A549 (cell line): Measurements from ENCODE around the gene DUS4L. TPM values are rescaled to one million over a fixed set of nuclear protein-coding genes. Genes with fewer than 3 reads are reported as not detected.
A peak's percentile ranks its signal among the peaks of the same experiment; 100 is the strongest.

Source experiments
- ATAC-seq, 2 experiments: fragments of 200-7000 bp in 1 of 2; fragments of >200 bp in 1 of 2; cut with Nextera tagmentation in 1 of 2; cut with Tn5 transposase in 1 of 2; 3 replicates each; pipeline versions ENCODE4 v1.8.0 to v1.9.1; 2018 to 2020; ENCODE audit warnings: mild to moderate bottlenecking in 1 of 2, moderate library complexity in 1 of 2
- CTCF ChIA-PET: fragments of 300-600 bp; sonication (Branson Sonifier 250); formaldehyde crosslinking; extraction: SDS; loops from one replicate; lab custom pipeline; 2021; ENCODE audit warnings: antibody characterized with exemption, inconsistent platforms; lab: Yijun Ruan, JAX
- POLR2A ChIA-PET: fragments of 350-600 bp; formaldehyde crosslinking; extraction: SDS; loops from one replicate; lab custom pipeline; 2021; ENCODE audit warnings: antibody characterized with exemption, inconsistent platforms; lab: Yijun Ruan, JAX
- DNase-seq, 2 experiments: peaks; one replicate each; pipeline versions ENCODE4 v3.0.0 to v3.0.0-alpha.2; 2011 to 2016; ENCODE audit warnings: low read depth in 1 of 2, low spot score in 1 of 2
- FAIRE-seq: peaks from 2 replicates; lab custom pipeline; 2011; peaks lifted over from hg19 to GRCh38; lab: Jason Lieb, UNC
- H3K27ac ChIP-seq, 2 experiments: fragments of >200 bp; sonication (Bioruptor Twin); formaldehyde crosslinking; 3 replicates each; pipeline ENCODE4 v1.5.1; 2016 to 2017
- H3K4me1 ChIP-seq: fragments of >200 bp; sonication (Bioruptor Twin); formaldehyde crosslinking; 3 replicates; pipeline ENCODE4 v1.6.1; 2016
- H3K4me2 ChIP-seq: fragments of >200 bp; sonication (Bioruptor Twin); formaldehyde crosslinking; 3 replicates; pipeline ENCODE4 v1.6.1; 2016
- H3K4me3 ChIP-seq: fragments of >200 bp; sonication (Bioruptor Twin); formaldehyde crosslinking; 3 replicates; pipeline ENCODE4 v1.5.1; 2016
- H3K9me3 ChIP-seq: fragments of >200 bp; sonication (Bioruptor Twin); formaldehyde crosslinking; 3 replicates; pipeline ENCODE4 v1.6.1; 2016
- BCL3 ChIP-seq: fragments of >200 bp; sonication (Bioruptor Twin); formaldehyde crosslinking; IDR thresholded peaks from 3 replicates; pipeline ENCODE4 v1.6.1; 2016
- CEBPB ChIP-seq, 2 experiments: fragments of >200 bp in 1 of 2; sonication (Bioruptor Twin) in 1 of 2; formaldehyde crosslinking in 1 of 2; IDR thresholded peaks; 2 replicates each; pipeline ENCODE4 v1.6.1; 2012 to 2016
- CHD2 ChIP-seq: fragments of 150-350 bp; IDR thresholded peaks from 2 replicates; pipeline ENCODE4 v1.6.1; 2014; ENCODE audit warnings: low read length; ENCODE audit not compliant: partially characterized antibody
- CHD4 ChIP-seq: fragments of 200-600 bp; sonication (generic); IDR thresholded peaks from 2 replicates; pipeline ENCODE4 v1.6.1; 2016; ENCODE audit warnings: antibody characterized with exemption, mild to moderate bottlenecking, borderline replicate concordance
- EHF ChIP-seq: fragments of 250-450 bp; sonication (Bioruptor Pico); IDR thresholded peaks from 2 replicates; pipeline ENCODE4 v1.5.0; 2020; ENCODE audit warnings: mild to moderate bottlenecking
- FOXS1 ChIP-seq: fragments of 250-450 bp; sonication (Bioruptor Pico); IDR thresholded peaks from 2 replicates; pipeline ENCODE4 v1.5.0; 2020; ENCODE audit warnings: mild to moderate bottlenecking, moderate library complexity
- GATA3 ChIP-seq: IDR thresholded peaks from 2 replicates; pipeline ENCODE4 v1.6.1; 2012; ENCODE audit warnings: borderline replicate concordance
- HOXA7 ChIP-seq: fragments of 250-450 bp; sonication (Bioruptor Pico); IDR thresholded peaks from 2 replicates; pipeline ENCODE4 v1.5.0; 2020; ENCODE audit warnings: mild to moderate bottlenecking, moderate library complexity
- HOXB13 ChIP-seq: fragments of 250-450 bp; sonication (Bioruptor Pico); IDR thresholded peaks from 2 replicates; pipeline ENCODE4 v1.5.0; 2020; ENCODE audit warnings: low read depth, mild to moderate bottlenecking, moderate library complexity
- JUN ChIP-seq, 2 experiments: fragments of >200 bp; sonication (Bioruptor Twin); formaldehyde crosslinking; IDR thresholded peaks; 2 replicates in 1 of 2; 3 replicates in 1 of 2; pipeline ENCODE4 v1.6.1; 2016 to 2017
- JUNB ChIP-seq: fragments of >200 bp; sonication (Bioruptor Twin); formaldehyde crosslinking; IDR thresholded peaks from 2 replicates; pipeline ENCODE4 v1.6.1; 2016
- KDM1A ChIP-seq: fragments of 200-600 bp; sonication (generic); IDR thresholded peaks from 2 replicates; pipeline ENCODE4 v1.6.1; 2016; ENCODE audit warnings: low read depth, mild to moderate bottlenecking
- KDM5A ChIP-seq: fragments of 200-600 bp; sonication (generic); IDR thresholded peaks from 2 replicates; pipeline ENCODE4 v1.6.1; 2016; ENCODE audit warnings: antibody characterized with exemption, mild to moderate bottlenecking
- MAFK ChIP-seq: fragments of 450-650 bp; IDR thresholded peaks from 2 replicates; pipeline ENCODE4 v1.6.1; 2014; ENCODE audit not compliant: partially characterized antibody
- MYC ChIP-seq: IDR thresholded peaks from 2 replicates; pipeline ENCODE4 v1.6.1; 2012; ENCODE audit warnings: mild to moderate bottlenecking, inconsistent platforms, low read length, improper control_type of control experiment, borderline replicate concordance
- PBX3 ChIP-seq: IDR thresholded peaks from 2 replicates; pipeline ENCODE4 v1.6.1; 2012
- PHF8 ChIP-seq: fragments of 200-600 bp; sonication (generic); IDR thresholded peaks from 2 replicates; pipeline ENCODE4 v1.6.1; 2016; ENCODE audit warnings: low read depth, mild to moderate bottlenecking, antibody characterized with exemption, moderate library complexity, borderline replicate concordance
- POLR2A ChIP-seq: IDR thresholded peaks from 2 replicates; pipeline ENCODE4 v1.6.1; 2012; ENCODE audit warnings: mild to moderate bottlenecking, low read length
- POLR2AphosphoS2 ChIP-seq: conservative IDR thresholded peaks from 2 replicates; pipeline ENCODE4 v1.6.1; 2012; ENCODE audit warnings: low read length, improper control_type of control experiment, inconsistent platforms
- RAD21 ChIP-seq, 2 experiments: fragments of >200 bp in 1 of 2; sonication (Bioruptor Twin) in 1 of 2; formaldehyde crosslinking in 1 of 2; IDR thresholded peaks in 1 of 2; conservative IDR thresholded peaks in 1 of 2; 2 replicates in 1 of 2; 3 replicates in 1 of 2; pipeline ENCODE4 v1.6.1; 2012 to 2018; ENCODE audit warnings: inconsistent platforms in 1 of 2
- RCOR1 ChIP-seq: fragments of 150-350 bp; IDR thresholded peaks from 2 replicates; pipeline ENCODE4 v1.6.1; 2014; ENCODE audit warnings: antibody characterized with exemption, low read length, low read depth
- SMC3 ChIP-seq: fragments of >200 bp; sonication (Bioruptor Twin); formaldehyde crosslinking; IDR thresholded peaks from 3 replicates; pipeline ENCODE4 v1.6.1; 2018; ENCODE audit warnings: inconsistent platforms
- TFCP2L1 ChIP-seq: fragments of 250-450 bp; sonication (Bioruptor Pico); IDR thresholded peaks from 2 replicates; pipeline ENCODE4 v1.5.0; 2021; ENCODE audit warnings: mild to moderate bottlenecking
- ZC3H11A ChIP-seq: fragments of 450-650 bp; IDR thresholded peaks from 2 replicates; pipeline ENCODE4 v1.6.1; 2014; ENCODE audit warnings: antibody characterized with exemption, mild to moderate bottlenecking
- ZNF302 ChIP-seq: fragments of 250-450 bp; sonication (Bioruptor Pico); IDR thresholded peaks from 2 replicates; pipeline ENCODE4 v1.9.0; 2021; ENCODE audit warnings: inconsistent platforms, mild to moderate bottlenecking, moderate library complexity
- ZSCAN20 ChIP-seq: fragments of 250-450 bp; sonication (Bioruptor Pico); IDR thresholded peaks from 2 replicates; pipeline ENCODE4 v1.8.0; 2022; ENCODE audit warnings: mild to moderate bottlenecking, moderate library complexity
- WGBS: methylation state at CpG from one replicate; pipeline ENCODE4 v1.1.6; 2017; ENCODE audit errors: missing lambda C conversion rate; 5-methylcytosine and 5-hydroxymethylcytosine counted together
- polyA minus RNA-seq: library from RNA; depleted of rRNA, polyadenylated mRNA; stranded (reverse); fragments of >200 nt; gene quantifications from 2 replicates; pipeline ENCODE4 v1.2.3, GENCODE V29; 2011; rRNA and poly(A)+ RNA removed
- polyA plus RNA-seq, 4 experiments: library from polyadenylated mRNA; depleted of rRNA in 3 of 4; stranded (reverse); fragments of >200 nt; fragmentation: RNase III in 1 of 4; extraction: RNeasy Plus Mini Kit Qiagen cat#74134 plus additional on column Dnase treatment in 1 of 4; gene quantifications; 2 replicates in 3 of 4; 3 replicates in 1 of 4; pipeline ENCODE4 v1.2.3, GENCODE V29; 2011 to 2017
- TF ChIP-seq, protein P1 (sequence below): IDR thresholded peaks from 2 replicates; pipeline ENCODE4 v1.6.1; 2012
- TF ChIP-seq, protein P2 (sequence below): fragments of >200 bp; sonication (Bioruptor Twin); formaldehyde crosslinking; IDR thresholded peaks from 3 replicates; pipeline ENCODE4 v1.5.1; 2016
- TF ChIP-seq, protein P3 (sequence below): fragments of 450-650 bp; IDR thresholded peaks from 2 replicates; pipeline ENCODE4 v1.6.1; 2014; ENCODE audit warnings: antibody characterized with exemption

Gene DUS4L, protein sequence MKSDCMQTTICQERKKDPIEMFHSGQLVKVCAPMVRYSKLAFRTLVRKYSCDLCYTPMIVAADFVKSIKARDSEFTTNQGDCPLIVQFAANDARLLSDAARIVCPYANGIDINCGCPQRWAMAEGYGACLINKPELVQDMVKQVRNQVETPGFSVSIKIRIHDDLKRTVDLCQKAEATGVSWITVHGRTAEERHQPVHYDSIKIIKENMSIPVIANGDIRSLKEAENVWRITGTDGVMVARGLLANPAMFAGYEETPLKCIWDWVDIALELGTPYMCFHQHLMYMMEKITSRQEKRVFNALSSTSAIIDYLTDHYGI
- polyA plus RNA-seq (2011; rRNA removed) (13.6 and 17.4 TPM in 2 replicates), polyA plus RNA-seq (2017; fragmentation: RNase III; extraction: RNeasy Plus Mini Kit Qiagen cat#74134 plus additional on column Dnase treatment) (10.0 to 10.4 TPM (median 10.1 TPM) in 3 replicates), polyA minus RNA-seq (5.3 and 6.4 TPM in 2 replicates)
- 4.1 and 4.2 TPM in 2 replicates for polyA plus RNA-seq (2012; cell fraction: cytosol; rRNA removed)
- polyA plus RNA-seq (2012; cell fraction: nucleus; rRNA removed), result 2.2 and 3.5 TPM in 2 replicates

DNA sequence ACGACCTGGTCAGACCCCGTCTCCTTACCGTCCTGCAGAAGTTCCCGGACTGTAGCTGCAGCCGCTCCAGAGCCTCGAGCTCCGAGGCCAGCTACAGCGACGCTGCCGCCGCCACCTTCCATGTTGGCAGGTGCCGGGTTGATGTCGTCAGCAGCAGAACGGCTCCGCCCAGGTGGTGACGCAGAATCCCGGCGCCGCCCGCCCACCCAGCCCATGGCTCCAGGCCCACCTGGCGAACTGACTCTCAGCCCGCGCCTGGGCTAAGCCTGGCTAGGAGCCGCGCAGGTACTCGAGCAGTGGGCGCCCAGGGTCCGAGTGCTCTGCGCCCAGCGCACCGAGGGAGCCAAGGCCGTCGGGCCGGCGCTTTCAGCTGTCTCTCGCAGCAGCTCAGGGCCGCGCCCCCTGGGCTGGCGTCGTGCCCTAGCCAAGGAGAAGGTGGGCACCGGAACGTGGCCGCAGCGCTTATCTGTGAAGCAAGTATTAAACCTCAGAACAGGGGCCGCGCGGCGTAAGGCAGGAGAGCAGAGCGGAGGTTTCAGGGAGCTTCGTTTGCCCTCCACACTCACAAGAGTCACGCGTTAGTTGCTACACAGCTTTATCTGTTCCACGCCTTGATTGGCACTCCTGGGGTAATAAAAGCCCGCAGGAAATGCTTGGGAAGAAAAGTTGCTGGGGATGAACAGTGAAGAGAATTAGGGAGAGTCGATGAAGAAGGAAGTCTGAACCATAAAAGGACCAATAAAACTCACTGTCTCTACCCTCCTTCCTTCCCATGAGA, at the start of gene DUS4L, which contains the start of gene COG5:
Gene DUS4L (plus strand): TSS at position 197 of the 778 bp plus-strand sequence. CDS start 3,100 bp downstream, outside the sequence.
Gene COG5 (minus strand): TSS at position 146 of the 778 bp plus-strand sequence. CDS start 24 bp downstream, at position 122.
- H3K4me1 ChIP-seq, result peaks cover 29% of the 10 kb centered on the region
- CTCF ChIA-PET, result interaction anchor here (1.2 to 1.5 kb wide), 3 partner anchors 10 to 97 kb away, joined by 3 to 6 read pairs (median 5); no protein-coding TSS in a partner anchor
- no peak for FAIRE-seq

GRCh38 chr7:107526672-107527071, 37.1 kb upstream of the DUS4L start:
- Histone ChIP-seq H3K4me3 (no peak overlapping the region), H3K4me1 (0 out of 3 replicates have a peak, but pooled peaks cover 5% of the 10 kb centered on the region), H3K27ac (no peak overlapping the region), H3K4me2 (no peak overlapping the region), H3K9me3 (no peaks in the 10 kb centered on the region)
- no peak for DNase-seq
- no peak for FAIRE-seq
- ChIA-PET CTCF (interaction anchor here (1.5 kb wide), 1 partner anchor 82 kb away, joined by 3 read pairs; no protein-coding TSS in a partner anchor), POLR2A (no interaction called here)
- ATAC-seq, result no peak
- 94% methylated on average over 2 of the region's 2 CpGs for WGBS
- TF ChIP-seq CHD2 (no peak), BCL3 (no peak), FOXS1 (no peak), JUNB (no peak), ZC3H11A (no peak), RCOR1 (no peak), PBX3 (no peak), KDM1A (no peak), EHF (no peak), POLR2AphosphoS2 (no peak), MYC (no peak), SMC3 (no peak), GATA3 (no peak)

More for the DNA sequence above, at the start of gene DUS4L, which contains the start of gene COG5:
- ATAC-seq (peak; percentile 93 to 97), DNase-seq (peak; percentile 66 to 80)
- Histone ChIP-seq H3K4me3 (peak within 1 kb of the TSS; percentile 77), H3K27ac (peak within 1 kb of the TSS; percentile 90 to 92), H3K9me3 (no peaks in the 10 kb centered on the region), H3K4me2 (peak within 1 kb of the TSS; percentile 86)
- POLR2A ChIA-PET, result interaction anchor here (0.8 to 2.5 kb wide), 6 partner anchors 9 to 395 kb away, joined by 3 to 16 read pairs (median 4); partner anchors contain the start of genes BCAP29, CBLL1 and HBP1
- TF ChIP-seq TFCP2L1 (CRISPR knock-in tag), result 0 out of 2 replicates have a peak, but pooled peaks have one; percentile 34
- peak; percentile 92 for TF ChIP-seq POLR2A
- peak in 1 of 2 experiments; percentile 82; a peak in 3 of 5 replicates for TF ChIP-seq JUN (IDR thresholded peaks at IDR 0.05)
- no peak for TF ChIP-seq MAFK
- TF ChIP-seq HOXA7, result no peak
- 0 out of 3 replicates have a peak, but pooled peaks have one; percentile 67 for TF ChIP-seq BCL3
- no peak for TF ChIP-seq ZNF302
- no peak for TF ChIP-seq KDM1A
- no peak for TF ChIP-seq ZSCAN20 (CRISPR knock-in tag)
- TF ChIP-seq SMC3, result 0 out of 3 replicates have a peak, but pooled peaks have one; percentile 17
- TF ChIP-seq, protein P1, sequence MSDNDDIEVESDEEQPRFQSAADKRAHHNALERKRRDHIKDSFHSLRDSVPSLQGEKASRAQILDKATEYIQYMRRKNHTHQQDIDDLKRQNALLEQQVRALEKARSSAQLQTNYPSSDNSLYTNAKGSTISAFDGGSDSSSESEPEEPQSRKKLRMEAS, result peak; percentile 60
- no peak for TF ChIP-seq HOXB13 (CRISPR knock-in tag)
- 0 out of 2 replicates have a peak, but pooled peaks have one; percentile 13 for TF ChIP-seq GATA3
- TF ChIP-seq CEBPB (IDR thresholded peaks at IDR 0.05), result no peak
- peak; percentile 87 for TF ChIP-seq KDM5A
- TF ChIP-seq JUNB, result no peak
- TF ChIP-seq, protein P2, sequence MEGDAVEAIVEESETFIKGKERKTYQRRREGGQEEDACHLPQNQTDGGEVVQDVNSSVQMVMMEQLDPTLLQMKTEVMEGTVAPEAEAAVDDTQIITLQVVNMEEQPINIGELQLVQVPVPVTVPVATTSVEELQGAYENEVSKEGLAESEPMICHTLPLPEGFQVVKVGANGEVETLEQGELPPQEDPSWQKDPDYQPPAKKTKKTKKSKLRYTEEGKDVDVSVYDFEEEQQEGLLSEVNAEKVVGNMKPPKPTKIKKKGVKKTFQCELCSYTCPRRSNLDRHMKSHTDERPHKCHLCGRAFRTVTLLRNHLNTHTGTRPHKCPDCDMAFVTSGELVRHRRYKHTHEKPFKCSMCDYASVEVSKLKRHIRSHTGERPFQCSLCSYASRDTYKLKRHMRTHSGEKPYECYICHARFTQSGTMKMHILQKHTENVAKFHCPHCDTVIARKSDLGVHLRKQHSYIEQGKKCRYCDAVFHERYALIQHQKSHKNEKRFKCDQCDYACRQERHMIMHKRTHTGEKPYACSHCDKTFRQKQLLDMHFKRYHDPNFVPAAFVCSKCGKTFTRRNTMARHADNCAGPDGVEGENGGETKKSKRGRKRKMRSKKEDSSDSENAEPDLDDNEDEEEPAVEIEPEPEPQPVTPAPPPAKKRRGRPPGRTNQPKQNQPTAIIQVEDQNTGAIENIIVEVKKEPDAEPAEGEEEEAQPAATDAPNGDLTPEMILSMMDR, result no peak
- TF ChIP-seq, protein P3, sequence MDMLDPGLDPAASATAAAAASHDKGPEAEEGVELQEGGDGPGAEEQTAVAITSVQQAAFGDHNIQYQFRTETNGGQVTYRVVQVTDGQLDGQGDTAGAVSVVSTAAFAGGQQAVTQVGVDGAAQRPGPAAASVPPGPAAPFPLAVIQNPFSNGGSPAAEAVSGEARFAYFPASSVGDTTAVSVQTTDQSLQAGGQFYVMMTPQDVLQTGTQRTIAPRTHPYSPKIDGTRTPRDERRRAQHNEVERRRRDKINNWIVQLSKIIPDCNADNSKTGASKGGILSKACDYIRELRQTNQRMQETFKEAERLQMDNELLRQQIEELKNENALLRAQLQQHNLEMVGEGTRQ, result 0 out of 2 replicates have a peak, but pooled peaks have one; percentile 11
- no peak for TF ChIP-seq RCOR1
- TF ChIP-seq PHF8, result peak; percentile 89
- no peak for TF ChIP-seq RAD21 (conservative IDR thresholded peaks at IDR 0.05 in 1 of 2, IDR thresholded peaks at IDR 0.05 in 1 of 2)
- TF ChIP-seq CHD4, result no peak
- WGBS, result 2% methylated on average over 33 of the region's 55 CpGs
